ENCODE measurements around the gene SELENOO. TPM values are rescaled to one million over a fixed set of nuclear protein-coding genes. Genes with fewer than 3 reads are reported as not detected.

Gene SELENOO
- polyA plus RNA-seq, 1 donor, result 17.8 TPM

- no peak for DNase-seq
Observed at GRCh38 chr22:50171965-50172421, 28.8 kb upstream of the SELENOO start.

GRCh38 chr22:50173311-50173982 is 27.4 kb upstream of the SELENOO start:
- DNase-seq, result no peak

DNA sequence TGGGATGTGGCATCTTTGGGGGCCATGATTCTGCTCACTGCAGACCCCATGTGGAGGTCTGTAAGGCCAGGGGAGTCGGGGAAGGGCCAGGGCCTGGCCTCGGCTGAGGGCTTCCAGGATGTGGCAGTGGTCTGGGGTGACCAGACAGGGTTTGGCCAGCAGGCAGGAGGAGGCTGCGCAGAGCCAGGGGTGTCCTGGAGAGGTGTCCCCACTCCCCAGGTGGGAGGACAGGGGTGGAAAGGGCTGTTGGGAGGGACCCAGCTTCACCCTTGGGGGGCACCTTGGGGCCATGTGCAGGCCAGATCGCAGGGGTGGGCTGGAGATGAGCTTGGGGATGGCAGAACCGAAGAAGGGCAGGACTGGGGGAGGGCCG is 26.8 kb upstream of the SELENOO start:
- no peak for DNase-seq

GRCh38 chr22:50174382-50175190 is 26.2 kb upstream of the SELENOO start:
- DNase-seq, result no peak

DNA sequence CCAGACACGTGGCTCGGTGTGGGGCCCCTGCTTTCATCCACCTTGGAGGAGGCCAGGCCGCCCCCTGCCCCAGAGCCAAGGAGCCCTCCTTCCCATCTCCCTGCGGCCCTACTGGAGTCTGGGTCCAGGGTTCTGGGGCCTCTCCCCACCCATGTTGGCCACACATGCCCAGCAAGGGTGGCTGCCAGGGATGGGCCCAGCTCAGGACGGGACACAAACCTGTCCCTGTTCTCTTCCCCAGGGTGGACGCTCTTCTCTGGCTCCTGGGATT is 25.7 kb upstream of the SELENOO start:
- DNase-seq, result no peak

DNA sequence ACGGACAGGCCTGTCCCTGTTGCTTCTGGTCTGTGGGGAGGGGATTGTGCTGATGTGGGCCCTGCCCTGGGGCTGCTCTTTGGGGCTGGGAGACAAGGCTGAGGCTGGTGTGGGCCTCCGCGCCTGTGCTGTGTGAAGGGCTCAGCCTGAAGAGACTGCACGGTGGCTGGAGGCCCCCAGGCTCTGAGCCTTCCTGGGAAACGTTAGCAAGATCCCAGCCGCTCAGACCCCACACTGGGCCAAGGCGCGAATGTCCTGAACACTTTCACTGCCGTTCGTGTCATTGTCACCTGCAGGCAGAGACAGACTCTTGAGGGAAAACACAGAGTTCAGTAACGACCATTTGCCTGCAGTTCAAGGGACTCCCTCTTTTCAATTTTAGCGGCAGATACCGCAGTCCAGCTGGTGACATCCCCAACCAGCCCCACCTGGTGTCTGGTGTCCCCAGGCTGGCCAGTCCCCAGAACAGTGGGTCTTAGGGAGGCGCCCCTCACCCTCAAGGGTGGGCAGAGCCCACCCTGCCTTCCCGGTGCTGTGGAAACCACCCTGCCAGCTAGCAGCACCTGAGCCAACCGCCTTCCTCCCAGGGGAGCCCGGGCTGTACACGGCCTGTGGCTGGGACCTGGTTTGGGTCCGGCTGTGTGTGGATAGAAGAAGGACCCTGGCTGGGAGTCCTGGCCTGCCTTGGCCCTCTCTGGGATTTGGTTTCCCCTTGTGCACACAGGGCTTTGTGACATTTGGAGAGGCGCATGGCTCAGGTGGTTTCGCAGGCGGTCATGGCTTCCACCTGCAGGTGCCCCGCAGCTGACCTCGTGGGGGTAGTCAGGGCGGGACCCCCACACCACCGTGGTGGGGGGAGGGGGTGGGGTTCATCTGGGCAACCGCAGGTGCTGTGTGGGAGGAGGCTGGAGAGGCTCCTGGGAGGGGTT is 24.6 kb upstream of the SELENOO start:
- DNase-seq, result no peak

- DNase-seq, result no peak
Observed at GRCh38 chr22:50176850-50177536, 23.8 kb upstream of the SELENOO start.

DNA sequence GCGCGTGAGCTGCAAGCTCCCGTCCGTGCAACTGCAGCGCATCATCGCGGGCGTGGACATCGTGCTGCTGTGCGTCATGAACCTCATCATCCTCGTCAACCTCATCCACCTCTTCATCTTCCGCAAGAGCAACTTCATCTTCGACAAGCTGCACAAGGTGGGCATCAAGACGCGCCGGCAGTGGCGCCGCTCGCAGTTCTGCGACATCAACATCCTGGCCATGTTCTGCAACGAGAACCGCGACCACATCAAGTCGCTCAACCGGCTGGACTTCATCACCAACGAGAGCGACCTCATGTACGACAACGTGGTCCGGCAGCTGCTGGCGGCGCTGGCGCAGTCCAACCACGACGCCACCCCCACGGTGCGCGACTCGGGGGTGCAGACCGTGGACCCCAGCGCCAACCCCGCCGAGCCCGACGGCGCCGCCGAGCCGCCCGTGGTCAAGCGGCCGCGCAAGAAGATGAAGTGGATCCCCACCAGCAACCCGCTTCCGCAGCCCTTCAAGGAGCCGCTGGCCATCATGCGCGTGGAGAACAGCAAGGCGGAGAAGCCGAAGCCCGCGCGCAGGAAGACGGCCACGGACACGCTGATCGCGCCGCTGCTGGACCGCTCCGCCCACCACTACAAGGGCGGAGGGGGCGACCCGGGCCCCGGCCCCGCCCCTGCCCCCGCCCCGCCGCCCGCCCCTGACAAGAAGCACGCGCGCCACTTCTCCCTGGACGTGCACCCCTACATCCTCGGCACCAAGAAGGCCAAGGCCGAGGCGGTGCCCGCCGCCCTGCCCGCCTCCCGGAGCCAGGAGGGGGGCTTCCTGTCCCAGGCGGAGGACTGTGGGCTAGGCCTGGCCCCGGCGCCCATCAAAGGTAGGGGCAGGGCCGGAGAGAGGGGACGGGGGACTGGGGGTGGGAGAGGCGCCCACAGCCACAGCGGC is 23.0 kb upstream of the SELENOO start:
- DNase-seq, result no peak

GRCh38 chr22:50178471-50178864 is 22.3 kb upstream of the SELENOO start:
- DNase-seq, result no peak

DNA sequence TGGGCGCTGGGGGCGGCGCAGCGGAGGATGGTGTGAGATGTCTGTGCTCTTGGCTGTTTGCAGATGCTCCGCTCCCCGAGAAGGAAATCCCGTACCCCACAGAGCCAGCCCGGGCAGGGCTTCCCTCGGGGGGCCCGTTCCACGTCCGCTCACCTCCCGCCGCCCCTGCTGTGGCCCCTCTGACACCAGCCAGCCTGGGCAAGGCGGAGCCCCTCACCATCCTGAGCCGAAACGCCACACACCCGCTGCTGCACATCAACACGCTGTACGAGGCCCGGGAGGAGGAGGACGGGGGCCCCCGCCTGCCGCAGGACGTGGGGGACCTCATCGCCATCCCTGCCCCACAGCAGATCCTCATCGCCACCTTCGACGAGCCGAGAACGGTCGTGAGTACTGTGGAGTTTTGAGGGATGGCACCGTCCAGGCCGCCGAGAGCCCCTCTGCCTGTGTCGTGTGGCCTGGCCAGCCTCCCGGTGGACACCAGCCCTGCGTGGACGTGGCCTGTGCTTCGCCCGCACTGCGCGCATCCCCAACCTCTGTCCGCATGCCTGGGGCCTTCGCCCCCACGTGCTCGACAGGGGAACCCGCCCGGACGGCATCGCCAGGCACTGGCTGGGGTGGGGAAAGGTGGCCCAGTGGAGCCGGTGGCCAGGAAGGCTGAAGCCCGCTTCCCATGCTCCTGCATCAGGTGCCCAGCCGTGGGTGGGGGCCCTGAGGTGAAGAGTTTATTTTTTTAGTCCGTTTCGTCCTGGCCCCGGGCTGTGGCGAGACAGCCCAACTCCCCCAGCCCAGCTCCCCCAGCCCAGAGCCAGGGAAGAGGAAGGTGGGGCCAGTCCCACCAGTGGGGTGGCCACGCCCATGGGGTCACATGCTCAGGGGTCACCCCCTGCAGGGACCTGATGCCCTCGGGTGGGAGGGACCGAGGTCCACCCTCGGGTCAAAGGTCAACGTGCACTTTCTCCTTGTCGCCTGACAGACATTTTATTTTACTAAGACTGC is 21.6 kb upstream of the SELENOO start:
- no peak for DNase-seq

GRCh38 chr22:50179937-50180726 is 20.7 kb upstream of the SELENOO start:
- DNase-seq, result no peak

DNA sequence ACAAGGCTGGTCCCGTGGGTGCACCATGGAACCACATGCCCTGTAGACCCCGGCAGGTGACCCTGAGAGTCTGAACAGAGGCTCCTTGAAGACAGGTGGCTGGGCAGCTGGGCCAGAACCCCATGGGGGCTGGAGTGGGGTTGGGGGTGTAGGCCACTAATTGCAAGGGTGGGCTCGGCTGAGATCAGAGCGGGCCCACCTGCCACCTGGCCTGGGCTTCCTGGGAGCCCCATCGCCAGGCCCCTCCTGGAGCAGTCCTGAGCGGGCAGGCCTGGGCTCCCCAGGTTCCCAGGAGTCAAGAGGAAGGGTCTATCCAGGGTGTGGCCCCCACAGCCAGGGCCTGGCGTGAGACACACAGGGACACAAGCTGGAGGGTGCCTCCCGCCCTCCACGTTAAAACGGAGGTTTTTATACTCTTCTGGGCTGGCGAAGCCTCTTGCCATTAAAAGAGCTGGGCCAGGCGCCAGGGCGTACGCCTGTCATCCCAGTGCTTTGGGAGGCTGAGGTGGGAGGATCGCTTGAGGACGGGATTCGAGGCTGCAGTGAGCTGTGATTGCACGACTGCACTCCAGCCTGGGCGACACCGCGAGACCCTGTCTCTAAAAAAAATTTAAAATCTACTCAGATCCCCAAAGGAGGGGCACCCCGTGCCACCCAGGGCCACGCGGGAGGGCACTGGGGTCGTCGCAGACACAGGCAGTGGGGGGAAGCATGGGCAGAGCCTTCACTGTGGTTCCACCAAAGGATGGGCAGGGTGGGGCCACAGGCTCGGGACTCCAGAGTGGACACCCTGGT is 19.9 kb upstream of the SELENOO start:
- no peak for DNase-seq

DNA sequence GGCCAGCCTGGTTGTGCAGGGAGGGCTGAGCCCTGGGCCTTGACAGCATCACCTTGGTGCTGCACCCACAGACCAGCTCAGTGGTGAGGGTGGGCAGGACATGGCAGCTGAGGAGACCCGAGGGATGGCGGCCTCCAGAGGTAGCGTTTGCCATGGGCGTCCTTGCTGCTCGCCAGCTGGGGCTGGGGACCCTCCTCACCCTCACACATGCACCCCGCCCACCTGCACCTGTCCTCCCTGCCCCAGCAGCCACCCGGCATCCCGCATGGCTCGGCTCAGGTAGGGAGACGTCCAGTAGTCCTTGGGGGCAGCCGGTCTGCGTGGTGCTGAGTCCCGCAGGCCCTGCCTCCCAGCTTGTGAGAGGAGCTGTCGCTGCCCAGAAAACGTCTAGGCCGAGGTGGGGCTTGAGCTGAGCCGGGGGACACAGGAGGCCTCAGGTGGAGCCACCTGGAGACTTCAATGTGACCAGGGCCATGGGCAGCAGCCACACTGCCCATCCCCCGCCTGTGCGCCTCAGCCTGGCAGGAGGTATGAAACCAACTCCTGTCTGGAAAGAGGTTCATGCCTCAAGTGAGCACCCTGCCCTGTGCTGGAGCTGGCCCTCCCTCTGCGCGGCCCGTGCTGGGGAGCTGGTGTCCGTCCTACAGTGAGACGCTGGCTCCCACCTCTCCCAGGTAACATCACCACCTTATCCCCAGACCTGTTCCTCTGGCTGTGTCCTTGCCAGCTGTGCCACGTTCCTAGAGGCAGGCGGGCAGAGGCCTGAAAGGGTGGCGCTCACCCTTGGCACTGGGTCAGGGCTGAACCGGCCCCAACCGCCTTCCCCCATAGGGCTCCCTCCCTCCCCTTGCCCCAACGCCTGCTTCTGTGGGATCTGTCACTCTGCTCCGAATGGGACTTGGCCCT is 18.4 kb upstream of the SELENOO start:
- no peak for DNase-seq

GRCh38 chr22:50183141-50183971 is 17.5 kb upstream of the SELENOO start:
- DNase-seq, result no peak

DNA sequence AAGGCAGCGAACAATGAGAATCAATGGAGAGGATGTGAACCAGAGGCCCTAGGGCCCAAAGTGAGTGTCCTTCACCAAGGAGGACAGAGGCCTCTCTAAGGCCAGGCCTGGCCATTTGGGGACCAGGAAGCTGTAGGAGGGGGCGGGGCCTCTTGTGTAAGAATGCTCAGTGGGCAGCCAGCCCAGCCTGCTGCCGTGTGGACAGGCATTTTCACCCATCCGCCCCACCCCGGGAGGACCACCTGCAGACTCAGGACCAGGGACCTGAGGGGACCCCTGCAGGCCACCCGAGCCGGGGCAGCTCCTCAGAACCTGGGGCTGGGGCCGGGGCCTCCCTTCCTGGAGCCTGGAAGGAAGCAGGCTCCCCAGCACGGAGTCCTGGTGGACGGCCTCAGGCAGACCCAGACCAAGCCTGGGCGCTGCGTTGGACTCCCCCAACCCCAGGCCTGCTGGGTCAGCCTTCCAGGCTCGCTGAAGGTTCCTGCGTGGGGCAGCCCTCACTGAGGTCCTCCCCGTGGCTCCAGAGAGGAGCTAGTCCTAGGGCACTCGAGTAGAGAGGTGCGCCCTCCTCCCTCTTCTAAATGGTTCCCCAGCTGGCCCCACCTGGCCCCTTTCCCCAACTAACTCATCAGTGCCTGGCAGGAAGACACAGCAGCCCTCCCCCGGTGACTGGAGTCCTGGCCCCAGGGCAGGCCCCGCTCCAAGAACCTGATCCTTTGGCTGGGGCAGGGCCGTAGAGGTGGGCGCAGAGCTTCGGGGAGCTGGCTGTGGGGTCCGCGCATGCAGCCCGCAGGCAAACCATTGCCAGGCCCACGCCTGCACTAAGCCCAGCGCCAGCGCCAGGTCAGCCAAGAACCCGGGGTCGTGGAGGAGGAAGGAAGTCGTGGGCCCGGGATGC is 16.6 kb upstream of the SELENOO start:
- peak; percentile 66 for DNase-seq
